Stimulated activated CD4-positive, alpha-beta T cell treated with anti-CD3 and anti-CD28 coated beads, Interleukin-15, amount 100 ng/mL, for 1 hour (primary cell): ENCODE measurements around the gene SLC2A4.
A peak's percentile ranks its signal among the peaks of the same experiment; 100 is the strongest.

ENCODE experiments used
- DNase-seq, 2 donors: peaks; one replicate each; pipeline ENCODE4 v3.0.0-alpha.2; 2020; ENCODE audit warnings: low read depth in 1 of 2, low spot score in 1 of 2

The SLC2A4 gene

GRCh38 chr17:7263801-7264078 is 17.8 kb upstream of the SLC2A4 start:
- no peak for DNase-seq

GRCh38 chr17:7266784-7267183 is 14.7 kb upstream of the SLC2A4 start:
- DNase-seq: no peak

GRCh38 chr17:7279448-7279847 is 2.1 kb upstream of the SLC2A4 start:
- no peak for DNase-seq

- DNase-seq: peak; percentile 76 to 77
These were observed 922 bp upstream of the SLC2A4 start for GRCh38 chr17:7280519-7281073.

- DNase-seq: no peak
These were observed 634 bp downstream of the SLC2A4 start for GRCh38 chr17:7281953-7282751.

GRCh38 chr17:7282752-7283321 is 1.3 kb downstream of the SLC2A4 start:
- no peak for DNase-seq

- no peak for DNase-seq
These were observed 2.1 kb downstream of the SLC2A4 start for GRCh38 chr17:7283471-7284216.

- DNase-seq: no peak
These were observed 3.4 kb downstream of the SLC2A4 start for GRCh38 chr17:7284911-7285310.

GRCh38 chr17:7285679-7286078 is 4.2 kb downstream of the SLC2A4 start:
- DNase-seq: no peak

- no peak for DNase-seq
These were observed 7.9 kb downstream of the SLC2A4 start for GRCh38 chr17:7289256-7290032.

GRCh38 chr17:7290166-7290565 is 8.6 kb downstream of the SLC2A4 start:
- DNase-seq: no peak

- DNase-seq: no peak
These were observed 9.2 kb downstream of the SLC2A4 start for GRCh38 chr17:7290685-7291084.

GRCh38 chr17:7292194-7292593 is 10.7 kb downstream of the SLC2A4 start:
- DNase-seq: no peak

- no peak for DNase-seq
These were observed 11.2 kb downstream of the SLC2A4 start for GRCh38 chr17:7292729-7293128.

GRCh38 chr17:7293159-7293558 is 11.6 kb downstream of the SLC2A4 start:
- no peak for DNase-seq

- no peak for DNase-seq
These were observed 12.5 kb downstream of the SLC2A4 start for GRCh38 chr17:7293816-7294613.

- peak; percentile 51 to 63 for DNase-seq
These were observed 13.2 kb downstream of the SLC2A4 start, which contains the start of gene YBX2 for GRCh38 chr17:7294614-7295153. Gene YBX2 (minus strand): TSS chr17:7294639. CDS start chr17:7294500, 139 bp downstream.

- DNase-seq: no peak
These were observed 14.0 kb downstream of the SLC2A4 start for GRCh38 chr17:7295230-7296180.
